K562 (cell line): ENCODE results near the gene PRM1. TPM values are rescaled to one million over a fixed set of nuclear protein-coding genes. Genes with fewer than 3 reads are reported as not detected.

ENCODE experiments used
- CTBP1 ChIP-seq: fragments of 450-650 bp; IDR thresholded peaks from 2 replicates; pipeline ENCODE4 v1.6.1; 2016; ENCODE audit warnings: borderline replicate concordance
- KDM5B ChIP-seq: fragments of 200-600 bp; sonication (generic); IDR thresholded peaks from 2 replicates; pipeline ENCODE4 v1.6.1; 2012; ENCODE audit warnings: low read depth, mild to moderate bottlenecking, moderate library complexity, low read length, control low read depth, inconsistent platforms; ENCODE audit not compliant: insufficient replicate concordance
- NR2C1 ChIP-seq, 2 experiments: fragments of 450-650 bp; IDR thresholded peaks; 2 replicates each; pipeline ENCODE4 v1.6.1; 2017; ENCODE audit warnings: mild to moderate bottlenecking in 2 of 2, antibody characterized with exemption in 1 of 2, inconsistent platforms in 1 of 2, missing compliant biosample characterization in 1 of 2, missing genetic modification characterization in 1 of 2
- PML ChIP-seq: IDR thresholded peaks from 2 replicates; pipeline ENCODE4 v1.6.1; 2012; ENCODE audit warnings: low read length, inconsistent platforms
- RBFOX2 ChIP-seq: fragments of 200-400 bp; formaldehyde crosslinking; IDR thresholded peaks from 2 replicates; pipeline ENCODE4 v1.6.1; 2017; ENCODE audit warnings: low read depth, mild to moderate bottlenecking, low read length, moderate library complexity
- SREBF1 ChIP-seq: fragments of 150-350 bp; IDR thresholded peaks from 2 replicates; pipeline ENCODE4 v1.6.1; 2014; ENCODE audit warnings: antibody characterized with exemption, low read depth, low read length, borderline replicate concordance
- ZSCAN29 ChIP-seq: fragments of 450-650 bp; IDR thresholded peaks from 2 replicates; pipeline ENCODE4 v1.6.1; 2017
- polyA plus RNA-seq, 8 experiments: library from polyadenylated mRNA; depleted of rRNA in 4 of 8; stranded (reverse) in 5 of 8; unstranded in 3 of 8; fragments of >200 nt; fragmentation: Nextera tagmentation in 2 of 8; fragmentation: Illumina TruSeq in 1 of 8; extraction: Ambion mirVana in 2 of 8; extraction: Trizol in 1 of 8; gene quantifications; 2 replicates each; pipeline versions ENCODE4 v1.2.1 to v1.2.3, GENCODE V29; 2011 to 2014; ENCODE audit warnings: inconsistent platforms in 1 of 8, missing spikeins in 1 of 8
- total RNA-seq, 7 experiments: library from RNA; depleted of rRNA in 6 of 7; stranded (reverse); fragments of >200 nt in 6 of 7; fragmentation: Illumina TruSeq in 2 of 7; extraction: Trizol in 2 of 7; gene quantifications; 2 replicates each; pipeline versions ENCODE4 v1.2.1 to v1.2.3, GENCODE V29; 2011 to 2021; ENCODE audit warnings: low replicate concordance in 1 of 7
- TF ChIP-seq, protein P1 (sequence below): sonication (generic); formaldehyde crosslinking; IDR thresholded peaks from 2 replicates; pipeline ENCODE4 v1.8.1; 2023; ENCODE audit warnings: mild to moderate bottlenecking, missing genetic modification reagents
- TF ChIP-seq, protein P2 (sequence below), 2 experiments: fragments of 450-650 bp; formaldehyde crosslinking in 1 of 2; IDR thresholded peaks; 2 replicates each; pipeline versions ENCODE4 v1.4.0 to v1.6.1; 2014 to 2020; ENCODE audit warnings: mild to moderate bottlenecking in 2 of 2, borderline replicate concordance in 1 of 2, low read depth in 1 of 2

PRM1 gene
- total and polyA plus RNA-seq, 9 of the 15 experiments (the other 6 are each of a cell fraction or from before 2014, with no cell fraction given): not detected

DNA sequence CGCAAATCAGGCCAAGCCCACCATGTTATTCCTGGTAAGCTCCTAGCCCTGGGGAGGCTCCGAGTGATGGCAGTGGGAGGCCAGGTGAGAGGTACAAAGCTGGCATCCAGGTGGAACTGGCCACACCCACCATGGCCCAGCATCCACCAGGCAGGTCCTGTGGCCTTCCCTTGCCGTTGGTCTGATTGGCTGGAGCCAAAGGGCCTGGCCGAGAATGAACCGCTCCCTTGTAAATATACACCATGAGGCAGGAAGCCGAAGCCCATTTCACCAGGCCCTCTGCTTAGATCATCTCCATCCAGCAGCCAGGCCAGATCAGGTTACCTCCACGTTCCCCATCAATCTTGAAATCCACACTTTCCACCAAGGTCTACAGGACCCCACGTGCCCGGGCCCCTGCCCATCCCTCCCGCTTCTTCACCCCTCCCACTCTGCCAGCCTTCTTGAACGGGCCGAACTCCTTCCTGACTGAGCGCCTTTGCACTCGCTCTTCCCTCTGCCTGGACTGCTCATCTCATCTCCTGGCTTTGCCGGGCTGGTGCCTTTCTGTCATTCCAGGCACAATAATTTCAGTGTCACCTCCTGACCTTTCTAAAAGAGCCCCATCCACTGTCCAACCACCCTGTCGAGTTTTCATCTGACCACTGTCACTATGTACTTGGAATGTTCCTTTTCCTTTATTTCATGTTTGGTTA lies 30.9 kb downstream of the PRM1 start (continued):
- TF ChIP-seq, protein P1, sequence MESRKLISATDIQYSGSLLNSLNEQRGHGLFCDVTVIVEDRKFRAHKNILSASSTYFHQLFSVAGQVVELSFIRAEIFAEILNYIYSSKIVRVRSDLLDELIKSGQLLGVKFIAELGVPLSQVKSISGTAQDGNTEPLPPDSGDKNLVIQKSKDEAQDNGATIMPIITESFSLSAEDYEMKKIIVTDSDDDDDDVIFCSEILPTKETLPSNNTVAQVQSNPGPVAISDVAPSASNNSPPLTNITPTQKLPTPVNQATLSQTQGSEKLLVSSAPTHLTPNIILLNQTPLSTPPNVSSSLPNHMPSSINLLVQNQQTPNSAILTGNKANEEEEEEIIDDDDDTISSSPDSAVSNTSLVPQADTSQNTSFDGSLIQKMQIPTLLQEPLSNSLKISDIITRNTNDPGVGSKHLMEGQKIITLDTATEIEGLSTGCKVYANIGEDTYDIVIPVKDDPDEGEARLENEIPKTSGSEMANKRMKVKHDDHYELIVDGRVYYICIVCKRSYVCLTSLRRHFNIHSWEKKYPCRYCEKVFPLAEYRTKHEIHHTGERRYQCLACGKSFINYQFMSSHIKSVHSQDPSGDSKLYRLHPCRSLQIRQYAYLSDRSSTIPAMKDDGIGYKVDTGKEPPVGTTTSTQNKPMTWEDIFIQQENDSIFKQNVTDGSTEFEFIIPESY (CRISPR knock-in tag): 0 out of 2 replicates have a peak, but pooled peaks have one; percentile 3
- TF ChIP-seq, protein P2, sequence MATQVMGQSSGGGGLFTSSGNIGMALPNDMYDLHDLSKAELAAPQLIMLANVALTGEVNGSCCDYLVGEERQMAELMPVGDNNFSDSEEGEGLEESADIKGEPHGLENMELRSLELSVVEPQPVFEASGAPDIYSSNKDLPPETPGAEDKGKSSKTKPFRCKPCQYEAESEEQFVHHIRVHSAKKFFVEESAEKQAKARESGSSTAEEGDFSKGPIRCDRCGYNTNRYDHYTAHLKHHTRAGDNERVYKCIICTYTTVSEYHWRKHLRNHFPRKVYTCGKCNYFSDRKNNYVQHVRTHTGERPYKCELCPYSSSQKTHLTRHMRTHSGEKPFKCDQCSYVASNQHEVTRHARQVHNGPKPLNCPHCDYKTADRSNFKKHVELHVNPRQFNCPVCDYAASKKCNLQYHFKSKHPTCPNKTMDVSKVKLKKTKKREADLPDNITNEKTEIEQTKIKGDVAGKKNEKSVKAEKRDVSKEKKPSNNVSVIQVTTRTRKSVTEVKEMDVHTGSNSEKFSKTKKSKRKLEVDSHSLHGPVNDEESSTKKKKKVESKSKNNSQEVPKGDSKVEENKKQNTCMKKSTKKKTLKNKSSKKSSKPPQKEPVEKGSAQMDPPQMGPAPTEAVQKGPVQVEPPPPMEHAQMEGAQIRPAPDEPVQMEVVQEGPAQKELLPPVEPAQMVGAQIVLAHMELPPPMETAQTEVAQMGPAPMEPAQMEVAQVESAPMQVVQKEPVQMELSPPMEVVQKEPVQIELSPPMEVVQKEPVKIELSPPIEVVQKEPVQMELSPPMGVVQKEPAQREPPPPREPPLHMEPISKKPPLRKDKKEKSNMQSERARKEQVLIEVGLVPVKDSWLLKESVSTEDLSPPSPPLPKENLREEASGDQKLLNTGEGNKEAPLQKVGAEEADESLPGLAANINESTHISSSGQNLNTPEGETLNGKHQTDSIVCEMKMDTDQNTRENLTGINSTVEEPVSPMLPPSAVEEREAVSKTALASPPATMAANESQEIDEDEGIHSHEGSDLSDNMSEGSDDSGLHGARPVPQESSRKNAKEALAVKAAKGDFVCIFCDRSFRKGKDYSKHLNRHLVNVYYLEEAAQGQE (IDR thresholded peaks at IDR 0.05; ENCODE audit: borderline replicate concordance): no peak
- TF ChIP-seq, protein P2 (CRISPR knock-in tag; IDR thresholded peaks at IDR 0.05; ENCODE audit: low read depth): no peak
- TF ChIP-seq KDM5B: peak; percentile 11
- TF ChIP-seq CTBP1: peak; percentile 31; the same call in 1 of the 2 replicates
- no peak for TF ChIP-seq ZSCAN29
- TF ChIP-seq RBFOX2: 0 out of 2 replicates have a peak, but pooled peaks have one; percentile 13
- no peak for TF ChIP-seq NR2C1 (IDR thresholded peaks at IDR 0.05)
- no peak for TF ChIP-seq NR2C1 (tag; IDR thresholded peaks at IDR 0.05)
- no peak for TF ChIP-seq PML
- TF ChIP-seq SREBF1: no peak
